Measurements from ENCODE around the gene CHPF2.

The CHPF2 gene

GRCh38 chr7:151236406-151236805, 4.1 kb downstream of the CHPF2 start:
- H3K4me3 ChIP-seq (ENCODE audit: low read depth, low read length), result no peak overlapping the region
- TF ChIP-seq CTCF (IDR thresholded peaks at IDR 0.05; ENCODE audit: low read depth, low read length), result no peak

GRCh38 chr7:151237244-151238189, 5.2 kb downstream of the CHPF2 start:
- H3K4me3 ChIP-seq (ENCODE audit: low read depth, low read length), result no peak overlapping the region
- no peak for TF ChIP-seq CTCF (IDR thresholded peaks at IDR 0.05; ENCODE audit: low read depth, low read length)

- TF ChIP-seq CTCF (IDR thresholded peaks at IDR 0.05; ENCODE audit: low read depth, low read length), result no peak
- H3K4me3 ChIP-seq (ENCODE audit: low read depth, low read length), result no peak overlapping the region
Measured at GRCh38 chr7:151238190-151238810, 6.0 kb downstream of the CHPF2 start.

GRCh38 chr7:151238924-151239836, 6.9 kb downstream of the CHPF2 start:
- no peak overlapping the region for H3K4me3 ChIP-seq (ENCODE audit: low read depth, low read length)
- TF ChIP-seq CTCF (IDR thresholded peaks at IDR 0.05; ENCODE audit: low read depth, low read length), result no peak

GRCh38 chr7:151239837-151240459, 7.7 kb downstream of the CHPF2 start:
- no peak for TF ChIP-seq CTCF (IDR thresholded peaks at IDR 0.05; ENCODE audit: low read depth, low read length)
- H3K4me3 ChIP-seq (ENCODE audit: low read depth, low read length), result no peak overlapping the region

- H3K4me3 ChIP-seq (ENCODE audit: low read depth, low read length), result no peak overlapping the region
- TF ChIP-seq CTCF (IDR thresholded peaks at IDR 0.05; ENCODE audit: low read depth, low read length), result no peak
Measured at GRCh38 chr7:151240536-151240935, 8.3 kb downstream of the CHPF2 start.

Data from WI38 (cell line).